NCI-H1105 treated with DMSO at 0.1 percent for 48 hours (cell line): ENCODE measurements around the gene KCNJ6.
"Not testable (repeated sequence)": the region's sequence is repeated elsewhere in the genome, so short reads cannot be mapped to it uniquely, and the experiment has no call there.

ENCODE experiments used
- DNase-seq: peaks from one replicate; lab custom pipeline; 2025; lab: John Stamatoyannopoulos, UW

KCNJ6 gene

DNA sequence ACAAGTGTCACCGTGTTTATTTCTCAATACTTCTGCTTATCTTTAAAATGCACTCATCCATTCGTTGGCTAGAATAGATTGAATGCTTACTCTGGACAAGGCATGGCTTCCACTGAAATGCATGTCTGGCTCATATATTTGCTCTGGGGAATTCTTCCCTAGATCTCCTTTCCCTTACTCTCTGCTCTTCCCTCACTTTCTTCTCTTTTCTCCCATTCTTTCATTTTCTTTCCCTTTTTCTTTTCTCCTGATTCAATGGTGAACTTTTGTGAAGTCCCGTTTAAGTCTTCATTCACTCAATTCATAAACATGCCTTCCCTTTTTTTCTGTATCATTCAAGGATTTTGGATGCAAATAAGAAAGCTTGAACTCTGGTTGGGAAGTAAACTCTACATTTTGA is 315.2 kb downstream of the KCNJ6 start:
- DNase-seq = no peak

DNA sequence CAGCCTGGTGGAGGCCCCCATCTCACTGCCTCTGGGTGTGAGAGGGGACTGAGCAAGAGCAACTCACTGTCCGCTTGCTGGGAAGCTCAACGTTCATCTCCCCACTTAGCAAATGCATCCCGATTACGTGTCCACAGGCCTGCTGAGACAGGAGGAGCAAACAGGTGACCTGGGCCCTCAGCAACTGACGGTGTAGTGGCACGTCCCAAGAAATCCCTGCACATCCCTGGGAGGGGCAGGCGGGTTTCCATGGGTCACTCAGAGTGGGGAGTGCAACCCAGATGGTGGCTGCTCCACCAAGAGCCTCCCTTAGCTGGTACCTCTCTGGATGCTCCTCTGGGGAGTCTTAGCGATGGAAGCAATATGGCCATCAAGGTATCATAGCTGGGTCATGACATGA is 320.3 kb downstream of the KCNJ6 start:
- no peak for DNase-seq

DNA sequence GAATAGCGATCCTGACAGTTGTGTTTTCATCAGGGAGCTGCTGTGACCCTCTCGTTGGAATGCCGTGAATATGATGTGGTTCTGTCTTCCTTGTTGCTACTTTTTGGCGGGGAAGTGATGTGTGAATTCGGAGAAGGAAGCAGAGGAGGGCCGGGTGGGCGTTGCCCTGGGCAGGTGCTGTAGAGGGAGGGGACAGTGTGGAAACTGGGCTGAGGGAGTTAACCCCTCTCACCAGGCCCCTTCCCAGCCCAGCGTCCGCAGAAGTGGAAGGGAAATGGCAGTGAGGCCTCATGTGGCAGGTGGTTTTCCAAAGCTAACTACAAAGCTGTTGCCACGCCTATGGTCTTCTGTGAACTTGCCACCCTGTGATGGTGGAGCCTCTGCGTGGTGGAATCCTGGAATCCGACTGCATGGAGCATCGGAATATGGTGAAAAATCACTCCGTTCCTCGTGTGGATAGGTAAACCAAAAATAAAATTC is 321.7 kb downstream of the KCNJ6 start:
- DNase-seq = no peak

DNA sequence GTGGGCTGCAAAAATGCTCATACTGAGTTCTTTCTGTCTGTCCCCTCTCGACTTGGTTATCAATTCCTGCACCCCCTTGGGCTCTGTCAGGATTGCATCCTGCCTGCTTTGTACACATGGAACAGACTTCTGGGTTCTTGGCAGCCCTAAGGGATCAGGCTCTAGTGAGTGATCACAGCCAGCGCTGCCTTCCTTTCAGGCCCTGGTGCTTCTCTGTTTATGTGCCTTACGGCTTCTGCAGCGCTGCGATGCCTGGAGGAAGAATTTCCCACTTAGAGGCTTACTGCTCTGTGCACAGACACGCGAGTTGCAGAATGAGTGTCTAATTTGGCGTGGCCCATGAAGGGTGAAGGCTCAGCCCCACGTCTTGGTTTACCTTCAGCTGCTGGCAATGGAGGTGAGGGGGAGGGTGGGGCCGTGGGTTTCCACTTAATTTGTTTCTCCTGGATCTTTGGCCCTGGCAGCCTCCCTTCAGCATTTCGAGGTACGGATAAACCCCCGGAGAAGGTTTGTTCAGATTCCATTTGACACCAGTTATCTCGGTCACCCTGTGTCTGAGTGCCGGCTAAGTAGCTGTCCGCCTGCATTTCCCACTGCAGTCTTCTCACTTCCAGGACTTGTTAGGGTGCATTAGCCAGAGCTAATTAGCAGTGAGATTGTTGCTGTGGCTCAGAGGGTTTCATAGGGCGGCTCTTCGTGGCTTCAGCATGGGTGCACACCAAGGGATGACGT is 322.4 kb downstream of the KCNJ6 start:
- no peak for DNase-seq

DNA sequence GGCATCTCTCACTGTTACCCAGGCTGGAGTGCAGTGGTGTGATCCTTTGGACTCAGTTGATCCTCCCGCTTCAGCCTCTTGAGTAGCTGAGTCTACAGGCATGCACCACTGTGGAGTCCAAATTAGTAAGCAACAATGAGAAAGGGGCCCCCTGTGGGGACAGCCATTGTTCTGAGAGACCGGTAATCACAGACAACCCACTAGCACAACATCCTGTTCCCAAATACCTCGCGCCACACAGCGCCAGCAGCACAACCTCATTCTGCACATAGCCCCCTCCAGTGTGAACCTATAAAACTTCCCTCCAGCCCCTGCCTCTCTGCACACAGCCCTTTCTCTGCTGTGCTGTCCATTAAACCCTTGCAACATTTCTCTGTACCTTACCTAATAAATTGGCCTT is 323.2 kb downstream of the KCNJ6 start:
- no peak for DNase-seq

DNA sequence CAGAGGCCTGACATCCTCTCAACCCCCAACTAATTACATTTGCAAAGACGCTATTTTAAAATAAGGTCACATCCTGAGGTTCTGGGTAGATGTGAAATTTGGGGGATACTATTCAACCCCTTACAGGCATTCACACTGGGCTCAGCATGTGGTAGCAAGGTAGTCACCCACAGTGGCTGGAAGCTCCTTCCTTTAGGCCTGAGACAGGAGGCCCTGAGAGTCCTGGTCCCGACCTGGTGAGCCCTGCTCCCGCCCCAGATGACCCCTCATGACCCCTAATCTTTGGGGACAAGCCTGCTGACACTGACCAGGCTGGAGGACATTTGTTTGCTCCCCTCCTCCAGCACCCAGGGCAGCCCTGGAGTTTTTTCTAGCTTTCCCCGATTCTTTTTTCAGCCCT is 323.8 kb downstream of the KCNJ6 start:
- no peak for DNase-seq

DNA sequence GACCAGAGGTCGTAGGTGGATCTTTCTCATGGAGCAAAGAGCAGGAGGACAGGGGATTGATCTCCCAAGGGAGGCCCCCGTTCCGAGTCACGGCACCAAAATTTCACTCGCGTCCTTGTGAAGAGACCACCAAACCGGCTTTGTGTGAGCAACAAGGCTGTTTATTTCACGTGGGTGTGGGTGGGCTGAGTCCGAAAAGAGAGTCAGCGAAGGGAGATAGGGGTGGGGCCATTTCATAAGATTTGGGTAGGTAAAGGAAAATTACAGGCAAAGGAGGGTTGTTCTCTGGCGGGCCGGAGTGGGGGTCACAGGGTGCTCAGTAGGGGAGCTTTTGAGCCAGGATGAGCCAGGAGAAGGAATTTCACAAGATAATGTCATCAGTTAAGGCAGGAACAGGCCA is 324.3 kb downstream of the KCNJ6 start:
- DNase-seq = not testable (repeated sequence)

DNA sequence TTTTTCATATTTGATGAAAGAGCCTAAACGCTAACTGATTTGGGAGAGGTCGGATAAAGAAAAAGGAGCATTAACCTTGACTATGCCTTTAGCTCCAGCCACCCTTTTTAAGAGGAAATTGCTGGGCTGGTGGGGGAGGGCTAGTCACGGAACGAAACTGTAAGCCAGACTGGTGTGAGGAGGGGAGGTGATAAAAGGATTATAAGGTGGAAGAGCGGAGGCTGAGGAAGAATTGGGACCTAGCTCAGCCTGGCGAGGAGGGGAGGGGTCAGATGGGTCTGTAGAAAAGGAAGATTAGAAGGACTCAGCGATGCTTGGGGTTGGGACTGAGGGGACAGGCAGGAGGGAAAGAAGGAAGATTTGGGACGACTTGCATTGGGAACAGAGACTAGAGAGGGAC is 325.4 kb downstream of the KCNJ6 start:
- DNase-seq = not testable (repeated sequence)

DNA sequence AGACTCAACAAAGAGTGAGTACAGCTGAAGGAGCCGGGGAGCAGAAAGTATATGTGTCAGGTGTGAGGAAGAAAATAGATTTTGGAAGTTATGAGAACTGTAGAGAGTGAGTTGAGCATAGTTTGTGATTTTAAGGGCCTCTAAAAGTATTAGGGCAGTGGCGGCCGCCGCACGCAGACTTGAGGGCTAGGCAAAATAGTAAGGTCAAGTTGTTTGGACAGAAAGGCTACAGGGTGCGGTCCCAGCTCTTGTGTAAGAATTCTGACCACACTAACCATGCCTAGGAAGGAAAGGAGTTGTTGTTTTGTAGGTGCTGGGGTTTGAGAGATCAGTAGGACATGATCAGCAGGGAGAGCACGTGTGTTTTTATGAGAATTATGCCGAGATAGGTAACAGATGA is 327.6 kb downstream of the KCNJ6 start:
- not testable (repeated sequence) for DNase-seq

DNA sequence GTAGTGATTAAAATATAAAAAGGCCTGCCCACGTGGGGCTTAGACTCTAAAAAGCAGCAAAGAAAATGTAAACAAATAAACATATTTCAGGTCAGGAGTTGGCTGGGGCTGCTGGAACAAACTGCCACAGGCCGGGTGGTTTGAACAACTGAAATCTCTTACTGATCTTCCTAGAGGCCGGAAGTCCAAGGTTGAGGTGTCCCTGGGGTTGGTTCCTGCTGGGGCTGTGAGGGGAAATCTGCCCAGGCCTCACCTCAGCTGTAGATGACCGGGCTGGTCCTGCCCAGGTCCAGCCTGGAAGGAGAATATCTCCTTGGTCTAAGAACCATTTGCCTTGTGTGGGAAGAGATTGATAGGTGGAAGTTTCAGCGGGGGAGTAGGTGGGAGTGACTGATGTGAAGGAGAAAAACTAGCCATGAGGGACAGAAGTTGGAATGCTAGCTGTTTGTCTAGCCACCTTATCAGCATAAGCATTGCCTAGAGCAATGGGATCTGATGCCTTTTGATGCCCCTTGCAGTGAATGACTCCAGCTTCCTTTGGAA is 328.6 kb downstream of the KCNJ6 start:
- DNase-seq = no peak

DNA sequence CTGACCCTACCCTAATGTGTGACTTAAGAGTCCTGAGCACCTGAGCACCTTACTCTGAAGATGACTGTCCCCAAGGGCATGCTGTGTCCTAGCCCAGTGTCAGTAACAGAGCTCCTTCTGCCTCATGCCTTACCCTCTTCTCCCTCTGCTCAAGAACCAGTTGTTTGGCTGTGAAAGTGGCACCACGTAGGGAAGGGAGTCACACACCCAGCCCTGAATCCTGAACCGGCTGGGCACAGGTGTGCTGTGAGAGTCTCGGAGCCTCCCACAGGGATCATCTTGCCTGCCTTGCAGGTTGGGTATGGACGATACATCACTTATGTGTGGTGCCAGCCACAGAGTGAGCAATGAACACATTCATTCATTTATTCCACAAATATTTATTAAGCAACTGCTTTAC is 329.1 kb downstream of the KCNJ6 start:
- no peak for DNase-seq

DNA sequence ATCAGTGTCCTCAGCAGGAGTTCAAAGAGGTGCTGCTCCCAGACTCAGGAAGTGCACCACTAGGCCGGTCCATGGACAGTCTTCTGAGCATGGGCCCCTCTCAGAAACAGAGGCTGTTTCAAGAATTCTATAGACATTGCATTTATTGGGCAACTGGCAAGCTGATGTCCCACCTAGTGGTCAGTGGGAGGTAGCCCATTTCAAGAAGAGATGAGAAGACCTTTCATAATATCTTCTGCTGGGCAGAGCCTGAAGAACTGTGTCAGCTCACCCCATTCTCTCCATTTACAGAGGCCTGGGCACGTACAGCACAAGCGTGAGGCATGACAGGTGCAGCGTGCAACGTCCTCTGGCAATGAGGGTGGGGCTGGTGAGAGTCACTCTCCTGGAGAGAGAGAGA is 333.7 kb downstream of the KCNJ6 start:
- peak; percentile 3 for DNase-seq

DNA sequence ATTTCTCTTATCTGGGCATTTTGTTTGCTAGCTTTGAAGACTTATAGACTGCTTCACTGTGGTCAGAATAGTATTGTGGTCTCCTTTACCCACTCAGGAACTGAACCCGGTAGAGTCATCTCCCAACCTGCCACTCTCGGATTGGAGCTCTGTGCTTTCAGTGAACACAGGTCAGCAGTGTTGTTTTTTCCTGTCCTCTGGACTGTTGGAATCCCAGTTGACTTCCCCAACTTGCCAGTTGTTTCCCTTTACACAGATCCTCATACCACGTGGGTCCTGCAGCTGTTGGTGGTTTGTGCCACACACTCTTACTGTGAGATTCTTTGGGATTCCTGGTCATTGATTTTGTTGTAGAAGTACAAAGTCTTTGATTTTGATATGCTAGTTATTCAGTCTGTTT is 335.6 kb downstream of the KCNJ6 start:
- no peak for DNase-seq

DNA sequence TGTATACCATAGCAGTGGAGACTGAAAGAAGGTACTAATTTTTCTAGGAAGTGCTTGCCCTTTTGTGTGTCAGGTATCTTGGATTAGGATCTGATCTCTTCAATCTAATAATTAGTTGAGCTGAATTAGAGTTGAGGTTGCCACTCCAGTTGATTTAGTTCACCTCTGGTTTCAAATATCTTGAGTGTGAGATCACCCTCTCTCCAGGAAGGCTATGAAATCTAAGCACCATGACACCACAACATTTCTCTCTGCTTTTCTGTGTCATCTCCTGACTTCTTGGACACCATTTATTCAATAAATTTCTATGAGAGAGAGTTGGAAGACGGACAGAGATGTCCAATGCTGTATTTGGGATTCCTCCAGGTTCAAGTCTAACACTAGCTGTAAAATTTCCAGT is 336.9 kb downstream of the KCNJ6 start:
- no peak for DNase-seq

DNA sequence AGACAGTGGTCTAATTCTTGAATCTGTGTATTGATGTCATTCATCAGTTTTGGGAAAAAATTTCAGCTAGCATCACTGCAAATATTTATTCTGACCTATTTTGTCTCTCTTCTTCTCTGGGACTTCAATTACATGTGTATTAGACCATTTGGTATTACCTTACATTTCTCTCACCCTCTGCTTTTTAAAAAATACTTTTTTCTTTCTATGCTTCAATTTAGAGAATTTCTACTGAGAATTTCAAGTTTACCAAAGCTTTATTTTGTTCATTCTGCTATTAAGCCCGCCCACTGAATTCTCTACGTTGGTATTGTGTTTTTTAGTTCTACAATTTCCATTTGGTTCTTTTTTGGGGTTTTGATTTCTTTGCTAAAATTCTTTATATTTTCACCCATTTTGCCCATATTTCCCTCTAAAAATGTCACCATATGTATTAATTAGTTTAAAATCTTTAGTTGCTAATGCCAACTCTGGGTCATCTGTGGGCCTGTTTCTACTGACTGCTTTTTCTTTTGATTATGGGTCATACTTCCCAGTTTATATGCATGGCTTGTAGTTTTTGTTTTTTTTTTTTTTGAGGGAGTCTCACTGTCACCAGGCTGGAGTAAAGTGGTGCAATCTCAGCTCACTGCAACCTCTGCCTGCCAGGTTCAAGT is 337.7 kb downstream of the KCNJ6 start:
- DNase-seq = no peak

DNA sequence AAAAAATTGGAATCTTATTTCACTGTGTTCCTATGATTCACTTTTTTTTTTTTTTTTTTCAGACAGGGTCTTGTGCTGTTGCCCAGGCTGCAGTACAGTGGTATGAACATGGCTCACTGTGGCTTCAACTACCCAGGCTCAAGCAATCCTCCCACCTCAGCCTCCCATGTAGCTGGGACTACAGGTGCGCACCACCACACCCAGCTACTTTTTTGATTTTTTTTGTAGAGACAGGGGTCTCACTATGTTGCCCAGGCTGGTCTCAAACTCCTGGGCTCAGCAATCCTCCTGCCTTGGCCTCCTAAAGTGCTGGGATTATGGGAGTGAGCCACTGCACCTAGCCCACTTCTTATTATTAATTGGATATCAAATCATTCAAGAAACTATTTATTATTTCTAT is 339.3 kb downstream of the KCNJ6 start:
- not testable (repeated sequence) for DNase-seq

DNA sequence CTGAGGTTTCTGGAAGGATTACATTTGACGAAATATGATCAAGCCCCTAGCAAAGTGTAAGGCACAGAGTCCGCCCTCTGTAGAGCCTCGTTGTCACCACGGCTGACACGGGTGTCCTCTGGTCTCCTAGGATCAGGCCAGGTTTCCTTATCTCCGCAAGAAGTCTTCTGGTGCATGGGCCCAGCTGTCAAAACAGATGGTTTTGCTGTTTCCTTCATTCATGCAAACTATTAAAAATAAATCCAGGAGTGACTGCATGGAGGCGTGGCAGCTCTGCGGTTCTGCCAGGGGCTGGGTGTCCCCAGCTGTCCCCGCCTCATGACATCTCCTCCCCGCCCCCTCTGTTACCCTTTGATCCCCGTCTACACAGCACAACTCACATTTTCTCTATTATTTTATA is 340.7 kb downstream of the KCNJ6 start:
- no peak for DNase-seq

DNA sequence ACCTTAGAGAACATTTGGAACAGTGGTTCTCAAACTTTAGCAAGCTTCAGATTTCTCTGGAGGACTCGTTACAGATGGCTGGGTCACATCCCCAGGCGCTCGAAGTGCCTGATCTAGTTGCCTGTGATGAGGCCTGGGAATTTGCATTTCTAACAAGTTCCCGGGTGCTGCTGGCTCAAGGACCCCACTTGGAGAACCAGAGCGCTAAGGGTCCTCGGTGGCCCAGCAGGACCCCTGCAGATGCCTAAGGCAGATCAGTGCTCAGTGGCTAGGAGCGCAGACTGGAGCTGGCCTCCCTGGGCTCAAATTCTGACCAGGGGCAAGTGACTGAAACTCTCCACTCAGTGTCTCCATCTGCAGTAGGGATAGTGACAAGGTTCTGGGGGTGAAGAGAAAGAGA is 341.5 kb downstream of the KCNJ6 start:
- DNase-seq = no peak

DNA sequence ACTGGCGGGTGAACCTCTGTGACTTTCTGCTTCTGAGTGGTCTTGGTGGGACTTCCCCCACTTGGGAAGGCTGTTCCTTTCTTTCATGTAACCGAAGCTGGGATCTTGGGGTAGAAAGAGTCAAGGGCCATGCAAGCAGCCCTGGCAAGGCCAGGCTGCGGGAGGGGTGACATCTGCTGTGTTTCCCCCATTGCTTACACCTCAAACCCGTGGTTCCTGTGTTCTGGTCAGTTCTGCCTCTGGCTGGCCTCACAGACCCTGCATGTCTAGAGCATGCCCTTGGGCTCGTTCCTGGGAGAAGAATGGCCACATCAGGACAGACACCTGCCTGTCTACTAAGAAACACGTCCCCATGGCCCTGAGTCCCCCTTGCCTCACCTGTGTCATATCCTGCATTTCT is 341.9 kb downstream of the KCNJ6 start:
- DNase-seq = no peak

DNA sequence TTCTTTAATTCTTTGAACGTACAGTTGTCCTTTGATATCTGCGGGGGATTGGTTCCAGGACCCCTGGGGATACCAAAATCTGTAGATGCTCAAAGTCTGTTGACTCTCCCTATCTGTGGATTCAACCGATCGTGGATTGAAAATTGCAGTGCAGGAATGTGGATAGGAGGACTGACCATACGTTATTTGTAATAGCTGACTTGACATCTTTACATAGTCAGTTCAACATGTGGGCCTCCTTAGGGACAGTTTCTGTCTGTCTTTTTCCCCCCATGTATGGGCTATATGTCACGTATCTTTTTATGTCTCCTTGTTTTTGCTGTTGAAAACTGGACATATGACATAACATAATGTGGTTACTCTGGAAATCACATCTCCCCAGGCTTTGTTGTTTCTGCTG is 344.8 kb downstream of the KCNJ6 start:
- DNase-seq = no peak

DNA sequence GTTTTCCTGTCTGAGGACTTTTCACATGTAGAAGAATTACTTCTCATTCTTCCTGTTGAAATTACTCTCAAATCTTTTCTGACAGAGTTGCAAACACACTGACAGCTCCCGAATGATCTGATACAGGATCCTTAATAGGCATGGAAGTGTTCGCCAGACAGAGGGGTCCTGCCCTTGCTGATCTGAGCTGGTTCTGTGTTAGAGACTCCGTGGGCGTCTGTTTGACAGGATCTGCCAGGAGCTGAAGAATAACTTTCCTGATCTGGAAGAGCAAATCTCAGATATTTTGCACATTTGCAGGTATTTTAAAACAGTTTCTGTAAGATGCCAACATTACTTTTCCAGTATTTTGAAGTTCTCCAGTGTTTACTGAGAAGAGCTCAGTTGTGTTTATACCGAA is 347.3 kb downstream of the KCNJ6 start:
- DNase-seq = no peak

DNA sequence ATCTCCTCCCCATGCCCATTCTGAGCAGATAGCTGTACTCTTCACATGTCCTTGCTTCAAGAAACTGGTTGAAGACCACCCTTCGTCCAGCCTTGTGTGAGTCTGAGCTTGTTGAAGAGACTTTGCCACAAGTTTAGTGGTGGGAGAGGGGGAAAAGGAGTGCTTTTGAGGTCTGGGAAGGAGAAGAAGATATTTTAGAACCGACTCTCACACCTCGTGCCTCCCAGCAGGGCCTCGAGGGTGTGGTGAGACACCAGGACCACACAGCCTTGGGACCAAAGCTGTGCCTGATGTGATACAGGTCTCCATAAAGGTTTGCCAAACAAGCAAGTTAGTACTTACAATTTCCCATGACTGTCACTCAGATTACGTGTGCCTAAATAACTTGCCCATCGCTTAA is 347.8 kb downstream of the KCNJ6 start:
- no peak for DNase-seq

DNA sequence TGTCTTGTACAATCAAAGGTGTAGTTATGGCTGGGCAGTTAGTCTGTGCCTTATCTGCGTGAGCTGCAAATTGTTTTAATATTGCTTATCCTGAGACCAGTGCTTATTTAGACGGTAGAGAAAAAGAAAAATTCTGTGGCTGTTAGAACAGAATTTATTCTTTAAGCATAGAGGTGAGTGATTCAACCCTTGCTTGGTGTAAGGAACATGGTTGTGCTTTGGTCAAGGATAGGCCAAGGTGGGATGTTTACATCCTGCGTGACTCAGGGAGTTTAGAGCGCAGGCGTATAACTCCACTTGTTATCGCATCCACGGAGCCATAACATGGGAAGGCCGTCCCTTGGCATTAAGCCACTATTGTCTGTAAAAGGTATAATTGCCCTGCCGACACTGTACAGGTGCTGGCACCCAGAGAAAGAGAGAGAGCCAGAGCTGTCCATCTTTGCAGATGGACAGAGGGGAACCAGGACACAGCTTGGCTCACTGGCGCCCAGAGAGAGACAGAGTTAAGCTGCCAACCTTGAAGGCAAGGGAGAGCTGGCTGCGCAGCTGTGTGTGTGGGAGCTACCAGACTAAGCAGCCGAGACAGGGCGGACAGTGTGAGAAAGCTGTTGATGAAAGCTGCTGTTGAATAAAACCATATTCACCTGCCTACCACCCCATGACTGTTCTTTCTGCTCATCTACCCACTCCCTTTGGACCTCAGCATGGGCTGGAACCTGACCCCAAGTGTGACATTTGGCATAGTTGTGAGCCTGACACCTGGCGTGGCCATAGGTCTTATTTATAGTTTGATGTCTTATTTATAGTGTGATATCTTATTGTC is 349.3 kb downstream of the KCNJ6 start:
- no peak for DNase-seq
